Body of pancreas (tissue), 4 donors: ENCODE measurements around the gene LRRC7. TPM values are rescaled to one million over a fixed set of nuclear protein-coding genes. Genes with fewer than 3 reads are reported as not detected.
A peak's percentile ranks its signal among the peaks of the same experiment; 100 is the strongest.

Source experiments
- ATAC-seq: fragments of 150-250 bp; one replicate; pipeline ENCODE4 v1.9.1; 2016
- DNase-seq, 4 donors: peaks; one replicate each; pipeline ENCODE4 v3.0.0-alpha.2; 2019
- H3K27ac ChIP-seq, 4 donors: fragments of 200-600 bp; sonication (generic); 1 replicate in 3 of 4; 2 replicates in 1 of 4; pipeline versions ENCODE4 v1.5.1 to v1.6.1; 2016 to 2019; ENCODE audit warnings: mild to moderate bottlenecking in 1 of 4, mixed read lengths in 1 of 4, moderate library complexity in 1 of 4
- H3K27me3 ChIP-seq, 2 donors: fragments of 200-600 bp; sonication (generic); one replicate each; pipeline ENCODE4 v1.6.0; 2016; ENCODE audit warnings: mild to moderate bottlenecking in 1 of 2
- H3K36me3 ChIP-seq, 2 donors: fragments of 200-600 bp; sonication (generic); replicated peaks in 1 of 2; 2 replicates each; pipeline ENCODE4 v1.5.1; 2016; ENCODE audit warnings: low read depth in 2 of 2; ENCODE audit not compliant: insufficient read depth in 1 of 2
- H3K4me1 ChIP-seq: fragments of 200-600 bp; sonication (generic); one replicate; pipeline ENCODE4 v1.6.0; 2016
- H3K4me3 ChIP-seq, 2 donors: fragments of 200-600 bp; sonication (generic); 1 replicate in 1 of 2; 2 replicates in 1 of 2; pipeline ENCODE4 v1.5.1; 2016 to 2019
- H3K9me3 ChIP-seq, 3 donors: fragments of 200-600 bp; sonication (generic); 1 replicate in 2 of 3; 2 replicates in 1 of 3; pipeline ENCODE4 v1.5.1; 2016
- POLR2A ChIP-seq, 3 donors: fragments of 450-650 bp; IDR thresholded peaks; one replicate each; pipeline ENCODE4 v1.6.1; 2016; ENCODE audit warnings: antibody characterized with exemption in 3 of 3, mild to moderate bottlenecking in 2 of 3
- WGBS, 2 donors: methylation state at CpG; one replicate each; pipeline ENCODE4 v1.1.5; 2017; 5-methylcytosine and 5-hydroxymethylcytosine counted together
- intact Hi-C: fragments of 100-400 bp; cut with DNase I; formaldehyde crosslinking; loops from one replicate; pipeline ENCODE4 v1.15.1; 2023
- total RNA-seq, 2 donors: library from RNA; depleted of rRNA; stranded (reverse); fragments of >200 nt; gene quantifications; one replicate each; pipeline ENCODE4 v1.1.0, GENCODE V29; 2016
- TF ChIP-seq, protein P1 (sequence below), 7 experiments: fragments of 450-650 bp in 4 of 7; fragments of 200-600 bp in 3 of 7; sonication (generic) in 3 of 7; IDR thresholded peaks; one replicate each; pipeline ENCODE4 v1.5.1; 2016 to 2019; ENCODE audit warnings: antibody characterized with exemption in 7 of 7

The LRRC7 gene
- total RNA-seq, 2 donors from 2014 or later = 1.3 to 2.6 TPM

DNA sequence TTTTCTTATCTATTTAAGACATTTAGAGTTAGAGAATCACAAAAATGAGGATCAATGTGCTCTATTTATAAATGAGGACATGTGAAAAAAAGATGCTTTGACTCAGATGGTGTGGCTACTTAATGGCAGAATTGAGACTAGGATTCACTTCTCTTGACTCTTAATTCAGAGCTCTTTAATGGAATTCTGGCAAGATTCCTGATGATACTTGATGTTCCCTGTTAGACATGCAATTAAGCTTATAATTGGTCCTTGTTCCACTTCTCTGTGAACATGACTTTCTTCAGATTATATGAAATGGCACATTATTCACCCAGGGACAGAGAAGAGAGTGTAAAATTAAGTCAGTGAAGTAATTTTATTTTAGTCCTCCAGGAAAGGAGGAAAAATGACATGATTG is 165.3 kb downstream of the LRRC7 start:
- H3K4me3 ChIP-seq = no peak overlapping the region
- peaks cover 4% of the 10 kb centered on the region for H3K4me1 ChIP-seq
- H3K27ac ChIP-seq = no peak overlapping the region
- DNase-seq (no peak), ATAC-seq (no peak)
- H3K27me3 ChIP-seq = no peaks in the 10 kb centered on the region
- H3K36me3 ChIP-seq = no peaks in the 10 kb centered on the region
- no peak for TF ChIP-seq POLR2A (IDR thresholded peaks at IDR 0.05)
- TF ChIP-seq, protein P1, sequence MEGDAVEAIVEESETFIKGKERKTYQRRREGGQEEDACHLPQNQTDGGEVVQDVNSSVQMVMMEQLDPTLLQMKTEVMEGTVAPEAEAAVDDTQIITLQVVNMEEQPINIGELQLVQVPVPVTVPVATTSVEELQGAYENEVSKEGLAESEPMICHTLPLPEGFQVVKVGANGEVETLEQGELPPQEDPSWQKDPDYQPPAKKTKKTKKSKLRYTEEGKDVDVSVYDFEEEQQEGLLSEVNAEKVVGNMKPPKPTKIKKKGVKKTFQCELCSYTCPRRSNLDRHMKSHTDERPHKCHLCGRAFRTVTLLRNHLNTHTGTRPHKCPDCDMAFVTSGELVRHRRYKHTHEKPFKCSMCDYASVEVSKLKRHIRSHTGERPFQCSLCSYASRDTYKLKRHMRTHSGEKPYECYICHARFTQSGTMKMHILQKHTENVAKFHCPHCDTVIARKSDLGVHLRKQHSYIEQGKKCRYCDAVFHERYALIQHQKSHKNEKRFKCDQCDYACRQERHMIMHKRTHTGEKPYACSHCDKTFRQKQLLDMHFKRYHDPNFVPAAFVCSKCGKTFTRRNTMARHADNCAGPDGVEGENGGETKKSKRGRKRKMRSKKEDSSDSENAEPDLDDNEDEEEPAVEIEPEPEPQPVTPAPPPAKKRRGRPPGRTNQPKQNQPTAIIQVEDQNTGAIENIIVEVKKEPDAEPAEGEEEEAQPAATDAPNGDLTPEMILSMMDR (IDR thresholded peaks at IDR 0.05) = no peak
- intact Hi-C loops = no loop called here
- no peaks in the 10 kb centered on the region for H3K9me3 ChIP-seq

- WGBS, 2 donors = 15 to 23% methylated on average over 3 of the region's 3 CpGs
- Histone ChIP-seq H3K9me3 (no peaks in the 10 kb centered on the region), H3K36me3 (no peaks in the 10 kb centered on the region), H3K4me1 (peaks cover 6% of the 10 kb centered on the region), H3K27ac (no peak overlapping the region), H3K4me3 (no peak overlapping the region), H3K27me3 (no peaks in the 10 kb centered on the region)
- intact Hi-C loops = loop anchor here (5.0 kb wide), 1 partner anchor 1140 kb away; no protein-coding TSS in a partner anchor
- TF ChIP-seq, protein P1 (IDR thresholded peaks at IDR 0.05) = peak; percentile 37 to 76 (median 72)
- no peak for TF ChIP-seq POLR2A (IDR thresholded peaks at IDR 0.05)
- DNase-seq (peak; percentile 17 to 51 (median 24)), ATAC-seq (peak; percentile 77)
These were observed 169.9 kb downstream of the LRRC7 start for GRCh38 chr1:69737527-69738185.

GRCh38 chr1:69738458-69739250 is 170.9 kb downstream of the LRRC7 start:
- peaks cover 6% of the 10 kb centered on the region for H3K4me1 ChIP-seq
- intact Hi-C loops = loop anchor here (5.0 kb wide), 1 partner anchor 1141 kb away; no protein-coding TSS in a partner anchor
- H3K4me3 ChIP-seq = no peak overlapping the region
- no peaks in the 10 kb centered on the region for H3K36me3 ChIP-seq
- no peak for DNase-seq
- TF ChIP-seq, protein P1 (IDR thresholded peaks at IDR 0.05) = no peak
- TF ChIP-seq POLR2A (IDR thresholded peaks at IDR 0.05) = no peak
- no peaks in the 10 kb centered on the region for H3K27me3 ChIP-seq
- no peaks in the 10 kb centered on the region for H3K9me3 ChIP-seq
- WGBS, 2 donors = 18 to 21% methylated on average over 4 of the region's 4 CpGs
- ATAC-seq = peak; percentile 33
- no peak overlapping the region for H3K27ac ChIP-seq

GRCh38 chr1:69739251-69739605 is 171.5 kb downstream of the LRRC7 start:
- no peaks in the 10 kb centered on the region for H3K9me3 ChIP-seq
- no peak overlapping the region for H3K27ac ChIP-seq
- no peaks in the 10 kb centered on the region for H3K36me3 ChIP-seq
- DNase-seq (no peak), ATAC-seq (no peak)
- 74 to 88% methylated on average over 1 of the region's 1 CpG for WGBS, 2 donors
- H3K27me3 ChIP-seq = no peaks in the 10 kb centered on the region
- intact Hi-C loops = loop anchor here (5.0 kb wide), 1 partner anchor 1142 kb away; no protein-coding TSS in a partner anchor
- TF ChIP-seq POLR2A (IDR thresholded peaks at IDR 0.05) = no peak
- TF ChIP-seq, protein P1 (IDR thresholded peaks at IDR 0.05) = no peak
- H3K4me1 ChIP-seq = peaks cover 6% of the 10 kb centered on the region
- no peak overlapping the region for H3K4me3 ChIP-seq
